C1 segment of cervical spinal cord (tissue), 14 donors: ENCODE data around the gene FBL.
A peak's percentile ranks its signal among the peaks of the same experiment; 100 is the strongest.
"Not testable (repeated sequence)": the region's sequence is repeated elsewhere in the genome, so short reads cannot be mapped to it uniquely, and the experiment has no call there.

Experiments
- DNase-seq, 14 donors: peaks; one replicate each; lab custom pipeline; 2025; lab: John Stamatoyannopoulos, UW

FBL gene

DNA sequence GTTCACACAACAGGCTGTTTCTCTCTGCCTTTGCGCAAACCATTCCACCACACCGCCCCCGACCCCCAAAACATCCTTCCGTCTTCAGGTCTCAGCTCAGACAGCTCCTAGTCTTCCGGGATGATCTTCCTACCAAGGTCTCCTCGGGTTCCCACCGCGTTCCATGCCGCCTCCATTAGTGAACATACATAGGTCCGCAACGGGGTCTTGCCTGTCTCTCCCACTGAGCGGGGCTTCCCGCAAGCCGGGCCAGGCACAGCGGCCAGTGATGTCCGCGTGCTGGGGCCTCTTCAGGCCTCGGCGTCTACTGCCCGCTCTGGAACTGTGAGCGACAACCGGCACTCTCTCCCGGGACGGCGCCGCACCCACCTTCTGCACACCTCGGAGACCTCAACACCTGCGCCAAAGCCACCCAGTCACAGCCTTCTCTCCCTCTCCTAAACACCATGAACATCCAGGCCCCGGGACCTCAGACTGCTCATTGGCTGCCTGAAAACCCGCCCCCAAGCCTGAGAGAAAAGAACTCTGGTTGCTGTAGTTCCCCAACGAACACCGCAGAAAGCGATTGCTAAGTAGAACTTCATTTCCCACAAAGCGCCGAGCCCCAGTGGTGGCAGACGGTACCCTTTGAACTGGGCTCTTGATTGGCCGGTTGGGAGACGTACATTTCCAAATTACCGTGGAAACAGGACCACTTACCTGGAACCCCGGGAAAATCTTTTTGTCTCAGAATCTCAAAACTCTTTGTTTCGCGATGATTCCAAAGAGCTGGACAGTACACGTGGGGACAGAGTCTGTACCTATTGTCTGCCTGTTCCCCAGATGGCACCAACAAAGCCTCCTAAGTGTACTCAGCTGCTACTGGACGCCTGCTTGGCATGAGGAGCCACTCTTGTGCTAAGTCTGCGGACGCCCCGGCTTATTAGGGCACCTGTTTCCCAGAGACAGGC, 21.8 kb downstream of the FBL start:
- peak; percentile 35 to 97 (median 86) for DNase-seq

DNA sequence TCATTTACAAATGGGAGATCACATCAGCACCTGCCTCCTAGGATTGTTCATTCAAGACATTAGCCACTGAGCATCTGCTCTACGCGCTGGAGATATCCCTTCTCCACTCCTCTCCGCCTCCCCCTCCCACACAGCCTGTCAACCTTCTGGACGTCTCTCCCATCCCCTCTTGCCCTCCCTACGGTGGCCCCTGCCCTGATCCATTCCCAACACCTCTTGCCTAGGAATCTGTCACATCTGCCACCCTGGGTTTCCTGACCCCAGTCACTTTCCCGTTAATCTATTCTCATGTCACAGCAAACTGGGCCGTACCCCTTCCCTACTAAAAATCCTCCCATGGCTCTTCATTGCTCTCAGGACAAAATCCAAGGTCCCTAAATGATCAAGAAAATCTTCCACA, 22.5 kb downstream of the FBL start:
- DNase-seq, result no peak

DNA sequence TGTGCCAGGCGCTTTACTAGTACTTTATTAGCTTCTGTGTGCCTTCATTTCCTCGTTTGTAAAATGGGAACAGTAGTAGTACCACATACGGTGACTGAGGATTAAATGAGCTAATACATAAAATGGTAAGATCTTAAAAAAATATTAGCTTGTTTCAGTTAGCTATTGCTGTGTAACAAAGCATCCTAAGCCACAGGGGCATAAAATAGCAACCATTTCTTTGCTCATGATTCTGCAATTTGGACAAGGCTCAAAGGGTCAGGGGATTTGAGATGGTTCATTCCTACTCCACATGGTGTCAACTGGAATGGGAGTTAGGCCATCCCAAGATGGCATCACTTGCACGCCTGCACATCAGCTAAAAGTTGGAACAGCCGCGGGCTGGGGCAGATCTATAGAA, 25.5 kb downstream of the FBL start:
- DNase-seq, result no peak

DNA sequence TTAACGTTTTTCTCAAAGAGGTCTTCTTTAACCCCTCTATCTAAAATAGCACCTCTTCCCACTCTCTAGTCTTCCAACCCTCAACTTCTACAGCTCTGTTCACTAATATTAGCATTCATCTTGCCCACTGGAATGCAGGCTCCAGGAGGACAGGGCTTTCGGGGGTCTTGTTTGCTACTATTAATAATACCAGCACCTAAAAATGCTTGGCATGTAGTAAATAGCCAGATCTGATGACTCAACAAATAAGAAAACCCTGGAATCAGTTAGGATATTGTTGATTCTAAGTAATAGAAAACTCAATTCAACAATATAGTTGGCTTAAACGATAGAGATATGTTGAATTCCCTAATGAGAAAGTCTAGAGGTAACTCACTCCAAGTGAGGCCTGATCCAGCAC, 26.4 kb downstream of the FBL start:
- DNase-seq, result no peak

DNA sequence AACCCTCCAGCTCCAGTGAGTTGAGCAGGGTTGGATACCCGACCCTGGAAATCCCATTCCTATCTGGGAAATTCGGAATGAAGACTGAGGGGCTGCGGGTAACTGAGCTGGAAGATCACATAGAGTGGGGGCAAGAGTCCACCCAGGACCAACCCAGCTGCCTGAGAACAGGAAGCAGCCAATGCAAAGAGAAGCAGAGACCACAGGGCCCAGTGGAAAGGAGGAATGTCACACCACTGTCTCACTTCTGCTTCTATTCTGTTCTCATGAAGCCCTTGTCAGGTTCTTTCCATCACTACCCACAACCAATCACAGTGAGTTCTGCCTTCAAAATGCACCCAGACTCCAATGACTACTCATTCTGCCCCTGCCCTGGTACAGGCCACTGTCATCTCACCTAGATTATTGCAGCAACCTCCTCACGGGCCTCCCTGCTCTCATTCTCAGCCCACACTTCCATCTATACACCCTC, 27.5 kb downstream of the FBL start:
- DNase-seq, result no peak

DNA sequence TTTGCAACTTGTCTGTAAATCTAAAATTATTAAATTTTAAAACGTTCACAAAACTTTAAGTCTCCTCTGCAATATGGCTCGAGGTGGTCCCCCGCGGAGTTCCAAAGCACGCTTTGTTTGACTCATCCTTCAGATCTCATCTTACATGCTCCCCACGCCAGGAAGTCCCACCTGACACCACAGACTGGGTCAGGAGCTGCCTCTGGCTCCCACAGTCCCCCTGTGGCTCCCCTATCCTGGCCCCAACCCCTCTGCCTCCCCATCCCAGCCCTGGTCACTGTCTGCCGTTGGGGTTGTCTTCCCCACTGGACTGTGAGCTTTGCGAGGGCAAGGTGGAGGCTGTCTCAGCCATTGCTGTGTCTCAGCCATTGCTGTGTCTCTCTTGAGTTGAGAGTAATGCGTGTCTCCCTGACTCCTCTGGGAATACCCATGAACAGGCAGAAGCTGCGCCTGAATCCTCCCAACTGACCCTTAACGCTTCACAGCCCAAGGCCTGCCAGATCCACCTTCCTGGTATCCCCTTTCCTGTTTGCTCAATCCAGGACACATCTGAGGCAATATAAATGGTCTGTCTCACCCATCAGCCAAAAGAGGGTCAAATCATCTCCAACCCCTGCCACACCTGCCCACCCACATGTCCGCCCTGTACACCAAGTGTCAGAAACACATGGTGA, 28.2 kb downstream of the FBL start:
- no peak for DNase-seq

DNA sequence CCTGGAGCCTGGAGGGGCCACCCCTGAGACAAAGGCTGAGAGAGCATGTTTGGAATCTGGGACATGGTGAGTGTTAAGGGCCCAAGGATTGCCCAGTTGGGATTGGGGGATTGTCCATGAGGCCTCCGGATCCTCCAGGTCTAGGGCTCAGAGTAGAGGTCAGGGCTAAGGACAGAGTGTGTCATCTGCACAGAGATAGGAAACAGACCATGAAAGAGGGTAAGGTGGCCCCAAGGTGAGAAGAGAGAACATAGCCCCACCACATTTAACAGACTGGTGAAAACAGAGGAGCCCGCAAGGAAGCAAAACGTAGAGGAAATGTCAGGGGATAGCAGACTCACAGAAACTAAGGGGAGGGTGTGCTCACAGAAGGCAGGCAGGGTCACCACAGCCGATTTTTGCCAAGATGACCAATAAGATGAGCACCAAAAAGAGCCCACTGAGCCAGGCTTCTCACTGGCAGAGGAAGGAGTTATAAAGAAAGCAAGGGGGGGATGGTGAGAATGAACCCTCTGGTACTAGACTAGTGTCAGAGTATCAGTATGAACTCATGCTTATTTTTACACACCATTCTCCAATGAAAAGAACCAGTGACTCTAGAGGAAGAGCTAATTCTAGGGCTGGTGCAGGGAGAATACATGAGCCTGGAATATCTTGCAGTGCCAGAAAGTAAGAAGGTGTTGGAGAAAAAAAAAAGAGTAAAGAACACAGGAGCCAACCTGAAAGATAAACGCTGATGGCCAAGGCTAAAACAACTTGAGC, 29.7 kb downstream of the FBL start:
- no peak for DNase-seq

DNA sequence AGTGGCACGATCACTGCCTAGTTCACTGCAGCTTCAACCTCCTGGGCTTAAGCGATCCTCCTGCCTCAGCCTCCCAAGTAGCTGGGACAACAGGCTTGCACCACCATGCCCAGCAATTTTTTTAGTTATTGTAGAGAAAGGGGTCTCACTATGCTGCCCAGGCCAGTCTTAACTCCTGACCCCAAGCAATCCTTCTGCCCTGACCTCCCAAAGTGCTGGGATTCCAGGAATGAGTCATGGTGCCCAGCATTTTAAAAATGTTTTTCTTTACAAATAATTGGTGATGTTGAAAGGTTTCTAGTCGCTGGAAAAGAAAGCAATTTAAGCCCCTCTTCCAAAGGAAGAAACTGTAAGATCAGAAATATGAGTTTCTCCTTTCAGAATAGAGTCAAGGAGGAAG, 31.6 kb downstream of the FBL start:
- DNase-seq, result no peak

DNA sequence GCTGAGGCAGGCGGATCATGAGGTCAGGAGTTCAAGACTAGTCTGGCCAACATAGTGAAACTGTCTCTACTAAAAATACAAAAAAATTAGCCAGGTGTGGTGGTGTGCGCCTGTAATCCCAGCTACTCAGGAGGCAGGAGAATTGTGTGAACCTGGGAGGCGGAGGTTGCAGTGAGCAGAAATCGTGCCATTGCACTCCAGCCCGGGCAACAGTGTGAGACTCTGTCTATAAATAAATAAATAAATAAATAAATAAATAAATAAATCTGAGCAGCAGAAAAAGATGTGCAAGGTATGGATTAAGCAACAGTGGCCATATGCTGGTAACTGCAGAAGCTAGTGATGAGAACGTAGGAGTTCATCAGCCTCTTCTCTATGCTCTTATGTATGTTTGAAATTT, 32.1 kb downstream of the FBL start:
- not testable (repeated sequence) for DNase-seq

DNA sequence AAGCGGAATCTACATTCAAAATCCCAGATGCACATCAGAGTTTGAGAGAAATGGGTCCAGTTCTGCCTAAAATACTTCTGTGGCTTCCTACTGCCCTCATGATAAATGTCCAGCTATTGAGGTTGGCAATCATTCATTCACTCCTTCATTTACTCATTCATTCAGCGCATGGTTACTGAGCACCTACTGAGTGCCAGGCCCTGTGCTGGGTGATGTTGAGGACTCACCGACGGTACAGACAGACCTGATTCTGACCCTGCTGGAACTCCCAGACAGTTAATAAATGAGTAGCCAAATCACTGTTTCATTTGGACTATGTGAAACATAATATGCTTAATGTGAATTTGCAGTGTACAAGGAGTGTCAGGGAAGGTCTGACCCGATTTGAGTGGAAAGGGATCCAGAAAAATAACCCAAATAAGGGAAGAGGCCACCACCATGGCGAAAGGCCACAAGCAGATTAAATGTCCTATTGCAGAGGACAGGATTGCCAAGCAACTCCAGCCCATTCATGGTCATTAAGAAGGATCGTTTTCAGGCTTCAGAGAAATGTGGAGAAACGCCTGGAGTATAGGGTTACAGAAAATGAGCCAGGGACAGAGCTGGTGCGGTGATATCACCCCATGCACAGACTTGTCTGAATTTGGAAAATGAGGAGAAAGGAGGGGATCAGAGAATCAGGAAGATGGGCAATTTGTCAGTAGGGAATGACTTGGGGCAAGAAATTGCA, 32.8 kb downstream of the FBL start:
- no peak for DNase-seq

DNA sequence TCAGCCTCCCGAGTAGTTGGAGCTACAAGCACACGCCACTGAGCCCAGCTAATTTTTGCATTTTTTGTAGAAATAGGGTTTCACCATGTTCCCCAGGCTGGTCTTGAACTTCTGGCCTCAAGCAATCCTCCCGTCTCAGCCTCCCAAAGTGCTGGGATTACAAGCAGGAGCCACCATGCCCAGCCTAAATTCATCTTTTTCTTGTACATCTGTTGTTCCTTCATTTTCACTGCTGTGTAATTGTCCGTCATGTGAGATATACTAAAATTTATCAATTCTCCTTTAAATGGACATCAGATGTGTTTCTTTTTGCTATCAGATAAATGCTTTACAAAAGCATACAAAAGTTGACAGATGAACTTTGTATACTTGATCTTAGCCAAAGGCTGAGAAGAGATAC, 35.1 kb downstream of the FBL start:
- DNase-seq, result no peak

DNA sequence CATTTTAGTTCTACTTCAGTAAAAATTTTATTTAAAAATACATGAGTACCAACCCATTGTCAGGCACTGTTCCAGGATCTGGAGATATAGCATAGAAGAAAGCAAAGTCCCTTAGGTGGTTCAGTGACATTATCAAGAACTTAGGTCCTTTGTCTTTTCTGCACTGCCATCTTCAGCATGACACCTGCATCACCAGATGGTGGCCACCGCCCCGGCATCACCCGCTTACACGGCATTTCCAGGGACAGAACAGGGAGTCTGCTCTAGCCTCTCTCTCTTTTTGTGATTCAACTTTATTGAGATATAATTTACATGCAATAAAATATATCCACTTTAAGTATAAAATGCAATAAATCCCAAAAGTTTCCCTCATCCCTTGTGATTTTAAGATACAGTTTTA, 35.8 kb downstream of the FBL start:
- no peak for DNase-seq

DNA sequence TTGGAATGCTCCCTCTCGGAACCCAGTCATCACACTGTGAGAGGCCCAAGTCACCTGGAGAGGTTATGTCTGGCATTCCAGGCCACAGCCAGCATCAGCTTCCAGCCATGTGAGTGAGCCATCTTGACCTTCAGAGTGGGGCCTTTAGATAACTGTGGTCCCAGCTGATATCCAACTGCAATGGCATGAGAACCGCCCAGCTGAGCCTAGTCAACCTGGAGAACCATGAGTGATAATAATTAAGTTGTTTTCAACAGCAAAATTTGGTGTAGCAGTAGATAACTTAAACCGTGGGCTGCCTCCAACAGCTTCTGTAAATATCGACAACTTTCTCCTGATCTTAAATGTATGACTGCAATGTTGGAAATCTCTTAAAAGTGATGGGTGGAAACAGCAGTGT, 36.8 kb downstream of the FBL start:
- no peak for DNase-seq

DNA sequence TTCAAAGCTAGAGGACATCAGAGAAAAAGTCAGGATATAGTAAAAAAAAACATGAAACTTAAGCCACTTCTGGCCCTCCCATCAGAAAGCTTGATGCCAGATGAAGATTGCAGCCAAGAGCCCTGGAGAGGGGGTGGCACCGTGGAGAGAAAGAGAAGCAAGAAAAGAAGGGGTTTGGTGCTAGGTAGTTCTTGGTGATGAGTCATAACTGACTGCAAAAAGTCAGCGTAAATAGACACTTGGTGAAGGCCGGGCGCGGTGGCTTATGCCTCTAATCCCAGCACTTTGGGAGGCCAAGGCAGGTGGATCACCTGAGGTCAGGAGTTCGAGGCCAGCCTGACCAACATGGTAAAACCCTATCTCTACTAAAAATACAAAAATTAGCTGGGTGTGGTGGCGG, 37.5 kb downstream of the FBL start:
- not testable (repeated sequence) for DNase-seq

DNA sequence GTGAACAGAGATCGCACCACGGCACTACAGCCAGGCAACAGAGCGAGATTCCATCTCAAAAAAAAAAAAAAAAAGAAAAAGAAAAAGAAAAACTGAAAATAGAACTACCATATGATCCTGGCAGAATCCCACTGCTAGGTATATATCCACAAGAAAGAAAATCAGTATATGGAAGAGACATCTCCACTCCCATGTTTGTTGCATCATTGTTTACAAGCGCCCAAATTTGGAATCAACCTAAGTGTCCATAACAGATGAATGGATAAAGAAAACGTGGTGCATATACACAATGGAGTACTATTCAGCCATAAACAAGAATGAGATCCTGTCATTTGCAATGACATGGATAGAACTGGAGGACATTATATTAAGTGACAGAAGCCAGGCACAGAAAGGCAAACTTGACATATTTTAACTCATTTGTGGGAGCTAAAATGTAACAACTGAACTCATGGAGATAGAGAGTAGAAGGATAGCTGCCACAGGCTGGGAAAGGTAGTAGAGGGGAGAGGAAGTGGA, 38.3 kb downstream of the FBL start:
- DNase-seq, result no peak

DNA sequence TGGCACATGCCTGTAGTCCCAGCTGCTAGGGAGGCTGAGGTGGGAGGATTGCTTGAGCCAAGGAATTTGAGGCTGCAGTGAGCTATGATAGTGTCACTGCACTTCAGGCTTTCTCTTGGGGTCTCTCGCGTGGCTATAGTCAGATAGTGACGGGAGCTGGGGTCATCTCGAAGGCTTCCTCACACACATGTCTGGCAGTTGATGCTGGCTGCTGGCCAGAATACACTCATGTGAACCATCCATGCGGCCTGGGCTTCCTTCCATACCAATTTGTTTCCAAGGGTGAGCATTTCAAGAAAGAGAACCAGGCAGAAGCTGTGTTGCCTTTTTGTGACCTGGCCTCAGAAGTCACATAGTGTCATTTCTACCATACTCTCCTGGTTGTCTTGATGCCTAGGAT, 41.1 kb downstream of the FBL start:
- no peak for DNase-seq

DNA sequence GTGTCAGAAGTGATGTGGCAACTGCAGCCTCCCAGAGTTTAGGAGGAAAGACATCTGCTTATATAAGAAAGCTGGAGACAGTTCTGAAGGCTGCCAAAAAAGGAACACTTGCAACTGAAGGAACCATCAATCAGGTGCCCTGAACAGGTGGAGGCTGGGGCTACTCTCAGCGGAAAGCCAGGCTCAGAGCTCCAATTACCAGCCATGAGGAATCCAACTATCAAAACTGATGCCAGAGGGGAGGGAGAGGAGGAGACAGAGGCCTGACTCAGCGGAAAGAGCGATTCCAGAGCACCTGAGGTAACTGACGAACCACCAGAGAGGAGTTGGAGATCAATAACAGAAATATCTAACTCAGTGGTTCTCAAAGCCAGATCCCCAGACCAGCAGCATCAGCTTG, 43.2 kb downstream of the FBL start:
- DNase-seq, result no peak

DNA sequence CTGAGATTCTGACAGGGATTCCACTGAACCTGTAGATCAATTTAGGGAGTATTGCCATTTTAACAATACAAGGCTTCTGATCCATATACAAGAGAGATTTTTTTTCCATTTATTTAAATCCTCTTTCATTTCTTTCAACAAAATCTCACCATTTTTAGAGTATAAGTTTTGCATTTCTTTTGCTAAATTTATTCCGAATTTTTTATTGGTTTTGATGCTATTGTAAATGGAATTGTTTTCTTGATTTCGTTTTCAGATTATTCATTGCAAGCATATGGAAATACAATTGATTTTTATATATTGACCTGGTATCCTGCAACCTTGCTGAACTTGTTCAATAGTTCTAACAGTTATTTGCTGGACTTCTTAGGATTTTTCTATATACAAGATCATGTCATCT, 49.1 kb downstream of the FBL start:
- DNase-seq, result no peak

DNA sequence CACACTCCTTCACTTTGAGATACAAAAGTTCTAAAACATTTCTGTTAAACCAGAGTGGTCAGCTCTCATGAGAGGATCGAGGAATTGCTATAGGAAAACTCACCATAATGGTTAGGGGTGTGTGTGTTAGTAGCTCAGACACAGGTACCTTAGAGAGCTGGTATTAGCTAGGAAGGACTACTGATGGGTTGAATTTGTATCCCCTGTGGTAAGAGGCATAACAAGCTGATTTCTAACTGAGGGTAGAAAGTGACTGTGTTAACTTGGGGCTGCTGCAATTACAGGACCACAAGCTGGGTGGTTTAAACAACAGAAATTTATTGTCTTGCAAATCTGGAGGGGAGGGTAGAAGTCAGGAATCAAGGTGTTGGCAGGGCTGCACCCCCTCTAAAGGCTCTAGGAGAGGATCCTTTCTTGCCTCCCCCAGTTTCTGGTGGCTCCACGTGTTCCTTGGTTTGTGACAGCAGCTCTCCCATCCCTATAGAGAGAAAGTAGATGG, 50.1 kb downstream of the FBL start:
- no peak for DNase-seq

DNA sequence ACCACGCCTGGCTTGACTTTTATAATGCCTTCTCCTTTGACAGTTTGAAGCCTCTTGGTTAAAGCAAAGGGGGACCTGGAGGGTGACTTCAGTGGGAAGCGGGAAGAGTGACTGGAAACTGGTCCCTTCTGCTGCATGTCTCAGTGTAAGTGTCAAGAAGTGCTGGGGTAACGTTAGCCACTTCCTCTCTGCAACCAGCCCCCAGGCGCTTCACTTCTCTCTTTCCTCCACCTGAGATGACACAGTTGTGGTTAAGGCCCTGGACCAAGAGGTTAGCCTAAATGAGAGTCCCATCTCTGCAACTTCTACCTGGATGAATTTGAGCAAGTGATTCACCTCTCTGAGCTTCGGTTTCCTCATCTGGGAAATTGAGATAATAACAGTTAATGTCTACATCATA, 51.2 kb downstream of the FBL start:
- no peak for DNase-seq

DNA sequence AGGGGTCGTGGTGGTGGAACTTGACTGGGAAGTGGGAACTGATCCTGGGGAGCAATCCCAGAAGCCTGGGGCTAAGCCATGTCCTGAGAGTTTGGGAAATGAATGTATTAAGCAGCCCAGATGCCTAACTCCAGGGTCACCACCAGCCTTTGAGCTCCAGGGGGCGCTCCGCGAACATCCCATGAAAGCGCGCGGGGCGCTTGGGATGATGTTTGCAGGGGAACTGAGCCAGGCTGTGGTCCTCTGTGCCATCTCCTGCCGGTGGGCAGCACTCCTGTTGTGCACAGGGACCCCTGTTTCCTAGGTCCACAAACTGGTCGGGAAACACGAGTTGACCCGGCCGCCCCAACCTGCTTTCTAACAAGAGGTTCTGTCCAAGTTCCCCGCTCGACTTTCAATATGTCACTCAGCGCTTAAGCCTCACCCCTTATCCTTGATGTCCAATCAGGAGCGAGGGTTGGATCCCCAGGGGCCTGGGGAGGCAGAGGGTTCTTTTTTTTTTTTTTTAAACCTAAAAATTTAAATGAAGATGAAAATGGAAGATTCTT, 53.1 kb downstream of the FBL start:
- DNase-seq, result peak in 12 of 14 donors; percentile 18 to 82 (median 55)
